ENCODE measurements around the gene PTPRD.

- no peak for TF ChIP-seq POLR2AphosphoS5 (IDR thresholded peaks at IDR 0.05; ENCODE audit: low read depth, low read length)
- no peak for TF ChIP-seq TAF1 (IDR thresholded peaks at IDR 0.05; ENCODE audit: borderline replicate concordance, insufficient read depth, low read length)
- no peak for TF ChIP-seq SIN3A (IDR thresholded peaks at IDR 0.05; ENCODE audit: borderline replicate concordance, insufficient read depth, low read length)
- TF ChIP-seq REST (IDR thresholded peaks at IDR 0.05; ENCODE audit: insufficient read depth in 1 of 2, low read depth in 2 of 2, low read length in 2 of 2), result no peak
- no peak for TF ChIP-seq FOXP2 (optimal IDR thresholded peaks at IDR 0.05; ENCODE audit: borderline replicate concordance, extremely low read depth, extremely low read length, insufficient read depth)
Measured at GRCh38 chr9:9846557-9846956, 766.2 kb downstream of the PTPRD start.

Measured in PFSK-1 (cell line).